Panc1 (cell line): ENCODE measurements around the gene RPS14.

ENCODE experiments used
- CTCF ChIP-seq: fragments of 450-650 bp; IDR thresholded peaks from 2 replicates; pipeline ENCODE4 v1.5.1; 2017; ENCODE audit warnings: mild to moderate bottlenecking
- REST ChIP-seq, 2 experiments: IDR thresholded peaks; 2 replicates each; pipeline ENCODE4 v1.6.1; 2011 to 2012; ENCODE audit warnings: low read depth in 2 of 2, control low read depth in 1 of 2, low read length in 1 of 2, mild to moderate bottlenecking in 1 of 2, moderate library complexity in 1 of 2; ENCODE audit not compliant: insufficient read depth in 1 of 2

GRCh38 chr5:150497989-150498317, 48.4 kb upstream of the RPS14 start:
- no peak for TF ChIP-seq CTCF
- TF ChIP-seq REST (IDR thresholded peaks at IDR 0.05; ENCODE audit: insufficient read depth in 1 of 2, low read depth in 2 of 2, low read length in 1 of 2) = no peak
